Activated T-helper 1 cell treated with Interleukin-2 at 50 U/mL for 16 hours (primary cell): ENCODE data around the gene CD44.
A peak's percentile ranks its signal among the peaks of the same experiment; 100 is the strongest.
"Not testable (repeated sequence)": the region's sequence is repeated elsewhere in the genome, so short reads cannot be mapped to it uniquely, and the experiment has no call there.

Source experiments
- DNase-seq: peaks from one replicate; pipeline ENCODE4 v3.0.0-alpha.2; 2020; ENCODE audit warnings: low read depth

Gene CD44

GRCh38 chr11:35214792-35215193 is 75.8 kb downstream of the CD44 start:
- DNase-seq, result no peak

DNA sequence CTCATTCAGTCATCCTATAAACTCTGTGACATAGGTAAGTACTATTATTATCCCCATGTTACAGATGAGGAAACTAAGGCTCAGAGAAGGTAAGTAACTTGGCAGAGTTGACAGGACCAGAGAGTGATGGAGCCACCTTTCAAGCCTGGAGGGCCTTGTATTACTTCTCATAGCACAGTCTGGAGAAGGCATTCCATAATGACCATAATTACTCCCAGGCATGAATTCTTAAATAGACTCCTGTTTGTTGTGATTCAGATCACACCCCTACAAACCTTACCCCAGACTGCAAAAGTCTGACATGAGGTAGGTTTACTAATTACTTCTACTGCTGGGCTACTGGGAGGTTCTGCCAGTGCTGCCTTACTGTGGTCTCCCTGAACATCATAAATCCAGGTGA is 77.0 kb downstream of the CD44 start:
- DNase-seq, result no peak

GRCh38 chr11:35216962-35217678 is 78.1 kb downstream of the CD44 start:
- no peak for DNase-seq

GRCh38 chr11:35218956-35219355 is 80.0 kb downstream of the CD44 start:
- no peak for DNase-seq

DNA sequence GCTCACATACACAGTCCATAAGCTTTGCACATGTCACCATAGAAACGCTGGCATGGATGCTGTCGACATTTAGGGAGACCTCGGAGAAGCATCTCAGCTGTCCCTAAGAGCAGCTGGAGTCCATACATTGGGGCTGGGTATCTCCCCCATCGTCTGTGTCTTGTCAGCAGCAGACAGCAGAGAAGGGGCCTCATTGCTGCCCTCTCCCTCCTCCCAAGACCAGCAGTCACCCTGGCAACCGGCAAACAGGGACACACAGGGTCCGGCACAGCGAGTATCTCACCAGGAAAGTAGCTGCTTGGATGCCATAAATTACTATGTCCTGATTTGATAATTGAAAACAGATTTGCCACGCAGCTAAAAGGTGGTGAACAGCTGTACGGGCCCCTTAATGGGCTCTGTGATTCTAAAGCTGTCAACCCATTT is 84.4 kb downstream of the CD44 start:
- no peak for DNase-seq

DNA sequence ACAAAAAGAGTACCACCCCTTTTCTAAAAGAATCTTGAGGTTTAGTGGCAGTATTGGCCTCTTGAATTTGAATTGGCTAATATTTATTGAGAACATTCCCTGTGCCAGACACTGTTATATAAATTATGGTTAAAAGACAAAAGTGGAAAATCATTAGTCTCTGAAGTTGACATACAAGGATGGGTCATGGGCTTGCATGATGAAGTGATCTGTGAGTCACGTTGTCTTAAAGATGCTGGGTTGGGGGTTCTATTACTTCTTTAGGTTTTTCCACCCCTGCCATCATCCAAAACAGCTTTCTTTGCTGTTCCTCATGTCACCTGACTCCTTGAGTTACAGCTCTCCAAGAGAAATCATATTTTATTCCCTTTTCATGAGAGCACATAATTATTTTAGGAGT is 85.0 kb downstream of the CD44 start:
- DNase-seq, result no peak

DNA sequence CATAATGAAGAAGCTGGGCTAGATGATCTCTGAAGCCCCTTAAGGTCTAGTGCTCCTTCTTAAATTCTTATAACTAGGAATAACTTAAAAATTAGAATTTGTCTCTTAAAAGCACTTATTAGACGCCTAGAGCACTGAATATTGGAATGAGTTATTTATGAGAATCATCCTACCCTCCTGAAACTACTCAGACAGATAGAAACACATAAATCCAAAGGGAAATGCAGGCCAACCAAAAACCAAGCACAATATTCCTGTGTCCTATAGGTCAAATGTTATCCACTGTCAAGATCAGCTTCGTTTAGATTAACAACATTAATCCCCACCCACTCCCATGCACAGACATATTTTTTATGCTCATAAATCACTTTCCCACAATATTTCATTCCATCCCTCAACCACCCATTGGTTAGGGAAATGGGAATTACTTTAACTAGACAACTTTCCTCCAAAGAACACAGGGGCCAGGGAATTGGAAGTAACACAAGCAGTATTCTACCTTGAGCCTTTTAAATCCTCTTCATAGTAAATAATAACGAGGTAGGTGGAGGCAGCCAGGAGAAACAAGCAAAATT is 87.1 kb downstream of the CD44 start:
- DNase-seq, result no peak

GRCh38 chr11:35226756-35227155 is 87.8 kb downstream of the CD44 start:
- not testable (repeated sequence) for DNase-seq

DNA sequence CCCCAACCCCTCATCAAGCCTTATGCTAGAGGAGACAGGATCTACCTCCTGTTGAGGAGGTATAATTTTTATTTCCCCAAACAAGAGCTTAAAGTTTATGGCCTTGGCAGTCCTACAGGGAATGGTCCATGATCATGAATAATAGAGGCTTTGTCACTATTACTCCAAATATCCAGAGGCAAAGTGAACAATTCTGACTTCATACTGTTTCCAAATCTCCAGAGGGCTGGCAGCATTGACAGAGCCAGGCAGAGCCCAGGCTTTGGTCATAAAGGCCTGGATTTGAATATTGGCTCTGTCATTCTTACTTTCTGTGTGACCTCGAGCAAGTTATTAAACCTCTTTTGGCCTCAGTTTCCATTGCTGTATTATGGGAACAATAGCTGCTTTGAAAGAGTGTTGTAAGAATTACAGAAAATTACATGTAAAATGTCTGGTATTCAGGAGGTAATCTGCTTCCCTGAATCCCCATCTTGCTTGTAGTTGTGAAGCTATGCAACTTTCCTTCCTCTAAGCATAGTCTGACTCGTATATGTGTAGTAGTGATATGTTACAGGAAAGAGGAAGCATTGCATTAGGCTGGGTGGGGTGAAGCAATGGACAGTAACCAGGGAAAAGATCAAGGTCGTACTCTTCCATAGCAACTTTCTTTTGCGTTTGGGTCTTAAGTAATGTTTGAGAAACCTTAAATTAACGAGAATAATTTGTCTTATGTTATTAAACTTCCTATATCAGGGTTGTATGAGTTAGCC is 88.8 kb downstream of the CD44 start:
- DNase-seq, result no peak

- DNase-seq, result no peak
Observed at GRCh38 chr11:35228328-35228725, 89.4 kb downstream of the CD44 start.

- no peak for DNase-seq
Observed at GRCh38 chr11:35230388-35230787, 91.4 kb downstream of the CD44 start.

DNA sequence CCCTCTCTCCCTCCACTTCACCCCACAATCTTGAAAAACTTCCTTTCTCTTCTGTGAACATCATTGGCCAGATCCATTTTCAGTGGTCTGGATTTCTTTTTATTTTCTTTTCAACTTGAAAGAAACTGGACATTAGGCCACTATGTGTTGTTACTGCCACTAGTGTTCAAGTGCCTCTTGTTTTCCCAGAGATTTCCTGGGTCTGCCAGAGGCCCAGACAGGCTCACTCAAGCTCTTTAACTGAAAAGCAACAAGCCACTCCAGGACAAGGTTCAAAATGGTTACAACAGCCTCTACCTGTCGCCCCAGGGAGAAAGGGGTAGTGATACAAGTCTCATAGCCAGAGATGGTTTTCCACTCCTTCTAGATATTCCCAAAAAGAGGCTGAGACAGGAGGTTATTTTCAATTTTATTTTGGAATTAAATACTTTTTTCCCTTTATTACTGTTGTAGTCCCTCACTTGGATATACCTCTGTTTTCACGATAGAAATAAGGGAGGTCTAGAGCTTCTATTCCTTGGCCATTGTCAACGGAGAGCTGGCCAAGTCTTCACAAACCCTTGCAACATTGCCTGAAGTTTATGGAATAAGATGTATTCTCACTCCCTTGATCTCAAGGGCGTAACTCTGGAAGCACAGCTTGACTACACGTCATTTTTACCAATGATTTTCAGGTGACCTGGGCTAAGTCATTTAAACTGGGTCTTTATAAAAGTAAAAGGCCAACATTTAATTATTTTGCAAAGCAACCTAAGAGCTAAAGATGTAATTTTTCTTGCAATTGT is 92.3 kb downstream of the CD44 start:
- DNase-seq, result no peak

DNA sequence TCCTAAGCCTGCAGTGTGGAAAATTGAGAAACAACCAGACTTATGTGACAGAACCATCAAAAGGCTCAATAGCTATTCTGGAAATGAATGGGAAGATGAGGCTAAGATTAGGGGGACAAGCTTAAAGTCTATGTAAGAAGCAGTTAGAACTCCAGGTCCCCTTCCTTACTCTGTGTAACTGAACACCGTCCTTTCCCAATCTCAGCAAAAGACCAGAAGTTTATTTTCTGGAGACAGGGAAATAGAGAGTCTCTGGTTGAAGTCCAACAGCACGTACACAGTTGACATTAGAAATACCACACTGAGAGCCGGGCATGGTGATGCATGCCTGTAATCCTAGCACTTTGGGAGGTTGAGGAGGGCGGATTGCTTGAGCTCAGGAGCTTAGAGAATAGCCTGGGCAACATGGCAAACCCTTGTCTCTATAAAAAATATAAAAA is 93.9 kb downstream of the CD44 start:
- no peak for DNase-seq

GRCh38 chr11:35233518-35233917 is 94.5 kb downstream of the CD44 start:
- no peak for DNase-seq

GRCh38 chr11:35234460-35235156 is 95.6 kb downstream of the CD44 start:
- no peak for DNase-seq

- DNase-seq, result no peak
Observed at GRCh38 chr11:35235157-35235468, 96.1 kb downstream of the CD44 start.

- DNase-seq, result no peak
Observed at GRCh38 chr11:35235498-35235897, 96.5 kb downstream of the CD44 start.

- DNase-seq, result peak; percentile 52
Observed at GRCh38 chr11:35235936-35236666, 97.1 kb downstream of the CD44 start.

- no peak for DNase-seq
Observed at GRCh38 chr11:35236667-35237003, 97.7 kb downstream of the CD44 start.

GRCh38 chr11:35237351-35237750 is 98.4 kb downstream of the CD44 start:
- DNase-seq, result no peak
